Thyroid gland (tissue), 4 donors: ENCODE results near the gene ABCC11. TPM values are rescaled to one million over a fixed set of nuclear protein-coding genes. Genes with fewer than 3 reads are reported as not detected.

Experiments used
- DNase-seq, 2 donors: peaks; one replicate each; pipeline ENCODE4 v3.0.0-alpha.2; 2019
- H3K27ac ChIP-seq, 3 donors: fragments of 200-600 bp; sonication (generic); 1 replicate in 2 of 3; 2 replicates in 1 of 3; pipeline ENCODE4 v1.5.1; 2016 to 2019; ENCODE audit warnings: mild to moderate bottlenecking in 1 of 3, moderate library complexity in 1 of 3
- H3K27me3 ChIP-seq: fragments of 200-600 bp; sonication (generic); one replicate; pipeline ENCODE4 v1.5.1; 2019
- H3K36me3 ChIP-seq, 2 donors: fragments of 200-600 bp; sonication (generic); one replicate each; pipeline ENCODE4 v1.5.1; 2016 to 2019
- H3K4me1 ChIP-seq, 2 donors: fragments of 200-600 bp; sonication (generic); one replicate each; pipeline ENCODE4 v1.5.1; 2017 to 2019
- H3K4me3 ChIP-seq, 3 donors: fragments of 200-600 bp; sonication (generic); replicated peaks in 1 of 3; 1 replicate in 2 of 3; 2 replicates in 1 of 3; pipeline ENCODE4 v1.5.1; 2016; ENCODE audit warnings: mild to moderate bottlenecking in 1 of 3
- H3K9me3 ChIP-seq: fragments of 200-600 bp; sonication (generic); one replicate; pipeline ENCODE4 v1.5.1; 2017
- POLR2A ChIP-seq, 2 donors: fragments of 450-650 bp; IDR thresholded peaks; one replicate each; pipeline ENCODE4 v1.6.1; 2017; ENCODE audit warnings: antibody characterized with exemption in 2 of 2, mild to moderate bottlenecking in 2 of 2, moderate library complexity in 1 of 2
- WGBS, 2 donors: methylation state at CpG; one replicate each; pipeline ENCODE4 v1.1.5; 2017; 5-methylcytosine and 5-hydroxymethylcytosine counted together
- intact Hi-C: fragments of 100-400 bp; cut with DNase I; formaldehyde crosslinking; loops from one replicate; pipeline ENCODE4 v1.15.1; 2023
- total RNA-seq, 4 donors: library from RNA; depleted of rRNA; stranded (reverse); fragments of >200 nt; gene quantifications; one replicate each; pipeline ENCODE4 v1.2.3, GENCODE V29; 2016
- TF ChIP-seq, protein P1 (sequence below), 6 experiments: fragments of 200-600 bp in 3 of 6; fragments of 450-650 bp in 3 of 6; sonication (generic) in 3 of 6; IDR thresholded peaks; one replicate each; pipeline ENCODE4 v1.5.1; 2016 to 2019; ENCODE audit warnings: antibody characterized with exemption in 6 of 6, mild to moderate bottlenecking in 2 of 6, inconsistent platforms in 1 of 6, moderate library complexity in 1 of 6

Gene ABCC11
- total RNA-seq, 4 donors from 2014 or later = 0.27 TPM; not detected in 3

DNA sequence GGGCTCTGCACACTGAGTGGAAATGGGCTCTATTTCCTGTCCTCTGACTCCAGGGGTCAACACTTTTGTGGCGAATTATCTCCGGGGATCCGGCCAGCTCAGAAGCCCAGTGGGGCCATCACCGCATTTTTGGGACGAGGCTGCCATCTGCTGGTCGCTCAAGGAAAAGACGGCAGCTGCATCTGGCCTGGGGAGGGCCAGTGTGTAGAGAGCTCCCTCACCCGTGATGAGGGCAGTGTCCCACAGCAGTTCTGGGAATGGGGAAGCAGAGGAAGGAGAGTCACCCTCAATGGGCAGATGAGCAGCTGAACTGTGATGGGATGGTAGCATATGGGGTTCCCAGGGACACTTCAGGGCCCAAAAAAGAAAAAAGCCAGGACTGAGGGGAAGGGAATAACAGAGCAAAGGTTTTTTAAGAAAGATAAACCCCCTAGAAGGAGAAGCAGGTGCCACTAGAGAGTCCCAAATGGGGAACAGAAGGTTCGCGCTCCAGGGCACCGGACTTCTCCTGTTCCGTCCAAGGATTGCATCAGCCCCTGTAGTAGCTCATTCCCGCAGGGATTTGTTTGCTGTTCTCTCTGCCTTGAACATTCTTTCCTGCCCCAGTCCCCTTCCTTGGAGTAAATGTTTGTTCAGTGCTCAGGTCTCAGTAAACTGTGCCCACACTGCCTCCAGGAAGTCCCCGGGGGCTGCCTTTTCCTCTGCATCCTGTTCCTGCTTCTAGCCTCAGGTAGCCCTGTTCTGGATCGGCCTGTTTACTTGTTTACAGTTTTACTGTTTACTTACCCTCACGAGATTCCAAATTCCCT is 82.2 kb downstream of the ABCC11 start:
- Histone ChIP-seq H3K27me3 (no peaks in the 10 kb centered on the region), H3K36me3 (no peaks in the 10 kb centered on the region), H3K9me3 (no peaks in the 10 kb centered on the region), H3K4me1 (peaks cover 0 to 15% of the 10 kb centered on the region in 2 donors), H3K27ac (no peak overlapping the region), H3K4me3 (no peak overlapping the region)
- WGBS, 2 donors = 28 to 35% methylated on average over 12 to 16 of the region's 16 CpGs
- peak; percentile 64 to 65 for DNase-seq
- intact Hi-C loops = loop anchor here (10.0 kb wide), 1 partner anchor 1130 kb away; no protein-coding TSS in a partner anchor
- TF ChIP-seq POLR2A (IDR thresholded peaks at IDR 0.05) = no peak
- TF ChIP-seq, protein P1, sequence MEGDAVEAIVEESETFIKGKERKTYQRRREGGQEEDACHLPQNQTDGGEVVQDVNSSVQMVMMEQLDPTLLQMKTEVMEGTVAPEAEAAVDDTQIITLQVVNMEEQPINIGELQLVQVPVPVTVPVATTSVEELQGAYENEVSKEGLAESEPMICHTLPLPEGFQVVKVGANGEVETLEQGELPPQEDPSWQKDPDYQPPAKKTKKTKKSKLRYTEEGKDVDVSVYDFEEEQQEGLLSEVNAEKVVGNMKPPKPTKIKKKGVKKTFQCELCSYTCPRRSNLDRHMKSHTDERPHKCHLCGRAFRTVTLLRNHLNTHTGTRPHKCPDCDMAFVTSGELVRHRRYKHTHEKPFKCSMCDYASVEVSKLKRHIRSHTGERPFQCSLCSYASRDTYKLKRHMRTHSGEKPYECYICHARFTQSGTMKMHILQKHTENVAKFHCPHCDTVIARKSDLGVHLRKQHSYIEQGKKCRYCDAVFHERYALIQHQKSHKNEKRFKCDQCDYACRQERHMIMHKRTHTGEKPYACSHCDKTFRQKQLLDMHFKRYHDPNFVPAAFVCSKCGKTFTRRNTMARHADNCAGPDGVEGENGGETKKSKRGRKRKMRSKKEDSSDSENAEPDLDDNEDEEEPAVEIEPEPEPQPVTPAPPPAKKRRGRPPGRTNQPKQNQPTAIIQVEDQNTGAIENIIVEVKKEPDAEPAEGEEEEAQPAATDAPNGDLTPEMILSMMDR (IDR thresholded peaks at IDR 0.05) = peak; percentile 63 to 88 (median 76)

DNA sequence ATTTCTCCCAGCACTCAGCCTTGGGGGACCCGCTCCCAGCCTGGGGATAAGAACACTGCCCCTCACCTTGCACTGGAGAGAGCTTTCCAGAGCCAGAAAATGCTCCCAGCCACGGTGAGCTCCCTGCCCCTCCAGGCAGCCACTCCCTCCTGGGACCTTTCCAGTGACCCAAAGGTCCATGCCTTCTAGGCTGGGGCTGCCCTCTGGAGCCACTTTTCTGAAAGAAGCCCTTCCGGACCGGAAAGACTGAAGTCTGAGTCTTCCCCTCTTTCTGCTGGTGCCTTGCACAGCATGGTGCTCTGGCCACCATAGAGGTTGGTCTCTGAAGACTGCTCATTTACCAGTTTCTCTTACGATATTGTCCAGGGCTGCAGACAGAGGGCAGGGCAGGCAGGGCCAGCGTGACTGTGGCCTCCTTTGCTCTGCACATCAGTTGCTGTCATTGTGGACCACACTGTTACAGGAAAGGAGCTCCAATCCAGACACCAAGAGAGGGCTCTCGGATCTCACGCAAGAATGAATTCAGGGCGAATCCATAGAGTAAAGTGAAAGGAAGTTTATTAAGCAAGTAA is 84.4 kb downstream of the ABCC11 start:
- Histone ChIP-seq H3K27me3 (no peaks in the 10 kb centered on the region), H3K4me1 (peaks cover 0 to 17% of the 10 kb centered on the region in 2 donors), H3K4me3 (no peak overlapping the region), H3K9me3 (no peaks in the 10 kb centered on the region), H3K27ac (no peak overlapping the region), H3K36me3 (no peaks in the 10 kb centered on the region)
- WGBS, 2 donors = 90 to 94% methylated on average over 9 of the region's 9 CpGs
- intact Hi-C loops = loop anchor here (10.0 kb wide), 1 partner anchor 1128 kb away; no protein-coding TSS in a partner anchor
- no peak for TF ChIP-seq POLR2A (IDR thresholded peaks at IDR 0.05)
- TF ChIP-seq, protein P1 (IDR thresholded peaks at IDR 0.05) = no peak
- DNase-seq = no peak

DNA sequence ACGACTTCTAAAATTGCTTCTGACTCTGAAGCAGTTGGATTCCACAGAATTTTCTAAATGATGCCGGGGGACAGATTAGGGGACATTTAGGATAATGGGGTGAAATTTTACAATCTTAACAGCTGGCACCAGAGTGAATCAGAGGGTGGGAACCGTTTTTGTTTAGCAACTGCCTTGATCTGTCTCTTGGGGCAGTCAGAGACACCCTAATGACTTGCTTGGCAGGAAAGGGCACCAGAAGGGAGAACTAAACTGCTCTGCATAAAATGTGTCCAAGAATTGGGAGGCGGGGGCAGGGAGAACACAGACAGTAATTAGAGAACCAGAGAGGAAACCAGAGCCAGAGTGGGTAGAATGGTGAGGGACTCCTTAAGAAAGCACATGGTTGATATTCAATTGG is 85.4 kb downstream of the ABCC11 start:
- Histone ChIP-seq H3K27ac (no peak overlapping the region), H3K9me3 (no peaks in the 10 kb centered on the region), H3K36me3 (no peaks in the 10 kb centered on the region), H3K4me1 (peaks cover 0 to 17% of the 10 kb centered on the region in 2 donors), H3K27me3 (no peaks in the 10 kb centered on the region), H3K4me3 (no peak overlapping the region)
- WGBS, 2 donors = 84 to 91% methylated on average over 4 of the region's 4 CpGs
- TF ChIP-seq, protein P1 (IDR thresholded peaks at IDR 0.05) = no peak
- TF ChIP-seq POLR2A (IDR thresholded peaks at IDR 0.05) = no peak
- DNase-seq = no peak
- intact Hi-C loops = loop anchor here (10.0 kb wide), 1 partner anchor 1127 kb away; no protein-coding TSS in a partner anchor

DNA sequence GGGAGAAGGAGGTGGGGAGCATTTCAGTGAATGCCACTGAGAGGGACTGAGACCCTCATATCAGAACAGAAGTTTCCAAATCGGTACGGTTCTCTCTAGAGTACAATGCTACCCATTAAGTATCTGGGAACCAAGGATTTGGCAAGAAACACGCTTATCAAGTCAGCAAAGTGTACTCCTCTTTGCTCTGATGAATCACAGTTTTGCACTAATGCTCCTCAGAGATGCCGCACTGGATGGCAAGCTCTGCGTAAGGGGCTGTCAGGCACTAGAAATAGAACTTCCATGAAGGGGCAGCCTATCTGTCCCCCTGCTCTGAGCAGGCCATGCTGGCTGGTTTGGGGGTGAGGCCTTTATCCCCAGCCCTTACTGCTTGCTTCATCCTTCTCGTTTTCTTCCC is 86.8 kb downstream of the ABCC11 start:
- intact Hi-C loops = loop anchor here (10.0 kb wide), 1 partner anchor 1126 kb away; no protein-coding TSS in a partner anchor
- peak; percentile 37 to 39 for DNase-seq
- no peaks in the 10 kb centered on the region for H3K36me3 ChIP-seq
- H3K9me3 ChIP-seq = no peaks in the 10 kb centered on the region
- WGBS, 2 donors = 31 to 44% methylated on average over 6 of the region's 6 CpGs
- no peak overlapping the region for H3K4me3 ChIP-seq
- H3K27me3 ChIP-seq = no peaks in the 10 kb centered on the region
- H3K4me1 ChIP-seq = peaks cover 0 to 17% of the 10 kb centered on the region in 2 donors
- TF ChIP-seq POLR2A (IDR thresholded peaks at IDR 0.05) = no peak
- TF ChIP-seq, protein P1 (IDR thresholded peaks at IDR 0.05) = no peak
- no peak overlapping the region for H3K27ac ChIP-seq

DNA sequence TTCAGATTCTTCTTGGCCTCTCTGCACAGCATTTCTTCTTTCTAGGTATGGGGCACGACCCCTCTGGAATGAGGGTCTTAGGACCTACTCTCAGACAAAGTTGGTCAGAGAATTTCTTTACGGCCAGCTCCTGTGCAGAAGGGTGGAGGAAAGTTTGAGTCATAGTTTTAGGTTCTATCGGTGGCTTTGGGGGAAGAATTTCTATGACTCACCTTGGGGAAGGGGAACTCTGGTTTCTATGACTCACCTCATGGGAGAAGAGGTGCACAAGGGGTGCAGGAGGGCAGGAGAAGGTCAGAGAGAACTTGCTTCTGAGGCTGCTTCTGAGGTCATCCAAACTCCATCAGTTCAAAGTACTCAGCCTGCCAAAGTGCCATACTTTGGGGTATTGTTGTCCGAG is 89.0 kb downstream of the ABCC11 start:
- Histone ChIP-seq H3K27me3 (no peaks in the 10 kb centered on the region), H3K9me3 (no peaks in the 10 kb centered on the region), H3K4me3 (no peak overlapping the region), H3K36me3 (no peaks in the 10 kb centered on the region), H3K27ac (no peak overlapping the region), H3K4me1 (peaks cover 0 to 12% of the 10 kb centered on the region in 2 donors)
- WGBS, 2 donors = 75 to 83% methylated on average over 4 of the region's 4 CpGs
- no peak for TF ChIP-seq POLR2A (IDR thresholded peaks at IDR 0.05)
- TF ChIP-seq, protein P1 (IDR thresholded peaks at IDR 0.05) = no peak
- DNase-seq = no peak
- intact Hi-C loops = loop anchor here (5.0 to 10.0 kb wide), 2 partner anchors 213 to 1016 kb away; partner anchors contain the start of gene NETO2
